Pancreas (tissue), 10 donors: ENCODE measurements around the gene GTPBP3. TPM values are rescaled to one million over a fixed set of nuclear protein-coding genes. Genes with fewer than 3 reads are reported as not detected.

Experiments
- ATAC-seq, 4 donors: fragments of 200-7000 bp; cut with Tn5 transposase; one replicate each; pipeline versions ENCODE4 v1.8.0 to v1.9.1; 2020; ENCODE audit warnings: mild to moderate bottlenecking in 4 of 4, moderate library complexity in 4 of 4
- DNase-seq, 6 donors: peaks; one replicate each; pipeline ENCODE4 v3.0.0-alpha.2; 2020
- FAIRE-seq: peaks from 2 replicates; lab custom pipeline; 2012; peaks lifted over from hg19 to GRCh38; lab: Jason Lieb, UNC
- H3K27ac ChIP-seq, 4 donors: fragments of 200-600 bp; sonication (generic); 1 replicate in 3 of 4; 2 replicates in 1 of 4; pipeline versions ENCODE4 v1.5.0 to v1.8.0; 2020
- H3K27me3 ChIP-seq, 4 donors: fragments of 200-600 bp; one replicate each; pipeline ENCODE4 v1.8.0; 2021
- H3K36me3 ChIP-seq, 3 donors: fragments of 200-600 bp; sonication (generic) in 1 of 3; one replicate each; pipeline versions ENCODE4 v1.5.0 to v1.8.0; 2020 to 2021
- H3K4me1 ChIP-seq, 3 donors: fragments of 200-600 bp; one replicate each; pipeline ENCODE4 v1.8.0; 2021
- H3K4me3 ChIP-seq, 4 donors: fragments of 200-600 bp; sonication (generic) in 2 of 4; one replicate each; pipeline versions ENCODE4 v1.5.0 to v1.8.0; 2020 to 2021
- H3K9me3 ChIP-seq, 4 donors: fragments of 200-600 bp; one replicate each; pipeline ENCODE4 v1.8.0; 2021
- WGBS, 2 donors: extraction: QIAGEN DNeasy Blood & Tissue Kit; methylation state at CpG; one replicate each; pipeline ENCODE4 v1.1.7; 2013; 5-methylcytosine and 5-hydroxymethylcytosine counted together
- intact Hi-C, 3 donors: fragments of 100-400 bp; cut with DNase I; formaldehyde crosslinking; loops; one replicate each; pipeline versions ENCODE4 v1.11.1 to v1.14.2; 2022
- polyA plus RNA-seq, 2 donors: library from polyadenylated mRNA; stranded (reverse); fragments of 200-250 nt; gene quantifications; one replicate each; pipeline ENCODE4 v1.2.3, GENCODE V29; 2013
- total RNA-seq, 6 donors: library from RNA; stranded (reverse); fragmentation: NEBNext Ultra II Directional in 4 of 6; extraction: Animal tissue kit (Norgen Biotek cat#: 25700) in 4 of 6; gene quantifications; one replicate each; pipeline versions ENCODE4 v1.2.1 to v1.2.4, GENCODE V29; 2021 to 2023
- TF ChIP-seq, protein P1 (sequence below), 4 donors: fragments of 200-600 bp; sonication (generic) in 3 of 4; IDR thresholded peaks; one replicate each; pipeline versions ENCODE4 v1.5.0 to v1.8.0; 2021; ENCODE audit warnings: antibody characterized with exemption in 4 of 4
- donor health status: healthy with polysubstance abuse.
- donor health status: DM: no; HTN: no; CAD: no; lungs with moderate emphysema.
- donor health status: DM: no; HTN: no; CAD: no.
- donor health status: control.
- donor health status: control.
- donor health status: Bipolar disorder and iron deficiency.
- donor health status: DM: yes; HTN: yes; CAD: no.
- donor health status: DM: no; HTN: no; CAD: no.
- donor health status: DM: no; HTN: no; CAD: no.
- donor health status: DM: yes; HTN: yes; CAD: no.

The GTPBP3 gene
- total and polyA plus RNA-seq, 8 donors: 9.1 to 28.2 (median 12.7) TPM

DNA sequence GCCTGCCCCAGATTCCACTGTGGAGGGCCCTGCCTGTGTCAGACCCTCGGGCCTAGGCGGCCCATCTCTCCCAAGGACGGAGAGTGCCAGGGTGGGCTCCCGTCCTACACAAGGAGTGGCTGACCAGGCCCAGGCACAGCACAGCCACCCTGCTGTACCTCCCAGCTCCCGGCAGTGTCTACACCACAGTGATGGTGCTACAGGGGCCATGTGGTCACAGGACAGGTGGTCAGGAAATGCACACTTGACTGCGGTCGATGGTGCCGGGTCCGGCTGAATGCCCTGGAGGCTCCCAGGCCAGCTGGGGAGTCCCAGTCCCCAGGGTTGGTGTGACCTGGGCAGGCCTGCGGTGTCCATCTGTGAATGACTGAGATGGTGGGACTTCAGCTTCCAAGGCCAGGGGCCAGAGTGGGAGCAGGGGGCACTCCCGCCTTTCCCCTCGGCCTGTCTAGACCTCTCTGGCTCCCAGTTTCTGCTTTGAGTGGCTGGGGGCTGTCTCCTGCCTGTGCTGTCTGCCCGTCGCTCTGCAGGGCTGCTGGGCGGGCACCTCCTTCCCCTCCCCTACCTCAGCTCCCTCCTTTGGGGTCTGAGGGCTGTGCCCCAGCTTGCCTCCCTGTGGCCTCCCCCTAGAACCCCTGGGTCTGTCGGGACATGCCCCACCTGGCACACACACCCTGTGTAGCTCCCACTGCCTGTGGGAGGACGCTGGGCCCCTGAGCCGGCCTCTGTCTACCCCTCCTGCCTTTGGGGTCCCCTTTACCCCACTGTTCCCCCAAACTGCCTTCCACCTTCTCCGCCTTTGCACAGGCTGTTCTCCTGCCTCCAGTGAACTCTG, 15.5 kb upstream of the GTPBP3 start:
- TF ChIP-seq, protein P1, sequence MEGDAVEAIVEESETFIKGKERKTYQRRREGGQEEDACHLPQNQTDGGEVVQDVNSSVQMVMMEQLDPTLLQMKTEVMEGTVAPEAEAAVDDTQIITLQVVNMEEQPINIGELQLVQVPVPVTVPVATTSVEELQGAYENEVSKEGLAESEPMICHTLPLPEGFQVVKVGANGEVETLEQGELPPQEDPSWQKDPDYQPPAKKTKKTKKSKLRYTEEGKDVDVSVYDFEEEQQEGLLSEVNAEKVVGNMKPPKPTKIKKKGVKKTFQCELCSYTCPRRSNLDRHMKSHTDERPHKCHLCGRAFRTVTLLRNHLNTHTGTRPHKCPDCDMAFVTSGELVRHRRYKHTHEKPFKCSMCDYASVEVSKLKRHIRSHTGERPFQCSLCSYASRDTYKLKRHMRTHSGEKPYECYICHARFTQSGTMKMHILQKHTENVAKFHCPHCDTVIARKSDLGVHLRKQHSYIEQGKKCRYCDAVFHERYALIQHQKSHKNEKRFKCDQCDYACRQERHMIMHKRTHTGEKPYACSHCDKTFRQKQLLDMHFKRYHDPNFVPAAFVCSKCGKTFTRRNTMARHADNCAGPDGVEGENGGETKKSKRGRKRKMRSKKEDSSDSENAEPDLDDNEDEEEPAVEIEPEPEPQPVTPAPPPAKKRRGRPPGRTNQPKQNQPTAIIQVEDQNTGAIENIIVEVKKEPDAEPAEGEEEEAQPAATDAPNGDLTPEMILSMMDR (IDR thresholded peaks at IDR 0.05): no peak
- intact Hi-C loops: no loop called here
- FAIRE-seq: no peak

DNA sequence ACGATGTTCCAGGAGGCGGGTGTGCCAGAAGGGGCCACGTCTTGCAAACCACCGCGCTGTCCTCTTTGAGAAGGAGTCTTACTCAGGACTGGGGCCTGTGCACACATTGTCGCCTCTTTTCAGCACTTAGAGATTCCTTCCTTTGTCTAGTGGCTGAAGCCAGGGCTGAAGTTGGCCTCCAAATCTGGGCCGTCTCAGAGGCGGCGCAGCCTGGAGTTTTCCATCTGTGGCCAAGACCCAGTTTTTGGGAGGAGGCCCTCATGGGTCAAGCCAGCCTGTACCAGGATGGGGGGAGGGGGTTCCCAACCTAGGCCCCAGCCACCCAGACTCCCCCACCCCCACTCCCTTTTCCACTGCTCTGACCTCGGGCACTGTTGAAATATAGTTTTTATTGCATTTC, 14.5 kb upstream of the GTPBP3 start:
- WGBS, 2 donors: 79 to 85% methylated on average over 10 of the region's 10 CpGs
- TF ChIP-seq, protein P1 (IDR thresholded peaks at IDR 0.05): no peak
- DNase-seq (no peak), FAIRE-seq (no peak), ATAC-seq (no peak)
- Histone ChIP-seq H3K4me1 (no peaks in the 10 kb centered on the region), H3K9me3 (no peaks in the 10 kb centered on the region), H3K27me3 (no peaks in the 10 kb centered on the region), H3K27ac (no peak overlapping the region), H3K4me3 (no peak overlapping the region), H3K36me3 (peaks cover 0 to 12% (median 11%) of the 10 kb centered on the region in 3 donors)
- intact Hi-C loops: no loop called here

More for the DNA sequence above, 15.5 kb upstream of the GTPBP3 start:
- H3K4me3 ChIP-seq: no peak overlapping the region
- H3K4me1 ChIP-seq: no peaks in the 10 kb centered on the region
- H3K27ac ChIP-seq: no peak overlapping the region
- peaks cover 0 to 12% (median 11%) of the 10 kb centered on the region in 3 donors for H3K36me3 ChIP-seq
- ATAC-seq: no peak
- peak in 1 of 6 donors; percentile 62 for DNase-seq
- no peaks in the 10 kb centered on the region for H3K27me3 ChIP-seq
- H3K9me3 ChIP-seq: no peaks in the 10 kb centered on the region
- 92 to 98% methylated on average over 19 of the region's 19 CpGs for WGBS, 2 donors

DNA sequence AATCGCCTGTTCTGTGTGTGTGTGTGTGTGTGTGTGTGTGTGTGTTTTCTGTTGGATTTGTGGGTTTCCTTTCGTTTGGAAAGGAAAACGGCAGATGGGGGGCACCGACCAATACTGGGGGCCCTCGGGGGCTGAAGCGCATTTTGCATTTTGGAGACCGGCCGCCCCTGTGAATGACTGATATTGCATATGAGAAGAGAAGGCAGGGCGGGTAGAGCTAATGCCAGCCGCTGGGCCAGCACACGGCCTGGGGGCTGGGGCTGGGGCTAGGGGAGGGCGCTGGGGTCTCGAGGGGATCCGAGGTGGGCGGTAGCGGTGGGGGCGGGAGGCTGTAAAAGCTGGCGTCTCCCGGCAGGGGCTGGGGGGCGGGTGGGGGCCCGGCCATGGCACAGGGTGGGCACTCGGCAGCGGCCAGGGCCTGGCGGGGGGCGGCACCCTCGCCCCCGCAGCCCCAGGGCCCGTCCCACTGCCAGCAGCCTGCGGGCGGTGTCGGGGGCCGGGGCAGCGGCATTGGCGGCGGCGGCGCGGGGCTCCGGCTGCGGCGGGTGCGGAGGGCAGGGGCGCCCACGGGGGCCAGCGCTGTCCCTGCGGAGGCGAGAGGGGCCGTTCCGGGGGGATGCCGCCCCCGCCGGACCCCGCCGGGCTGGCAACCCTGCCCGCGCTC, 13.9 kb upstream of the GTPBP3 start:
- DNase-seq (no peak), FAIRE-seq (no peak), ATAC-seq (no peak)
- Histone ChIP-seq H3K36me3 (peaks cover 0 to 12% (median 11%) of the 10 kb centered on the region in 3 donors), H3K27me3 (no peaks in the 10 kb centered on the region), H3K4me3 (no peak overlapping the region), H3K4me1 (no peaks in the 10 kb centered on the region), H3K9me3 (no peaks in the 10 kb centered on the region), H3K27ac (no peak overlapping the region)
- 55 to 57% methylated on average over 23 to 56 of the region's 56 CpGs for WGBS, 2 donors
- intact Hi-C loops: no loop called here
- TF ChIP-seq, protein P1 (IDR thresholded peaks at IDR 0.05): no peak

DNA sequence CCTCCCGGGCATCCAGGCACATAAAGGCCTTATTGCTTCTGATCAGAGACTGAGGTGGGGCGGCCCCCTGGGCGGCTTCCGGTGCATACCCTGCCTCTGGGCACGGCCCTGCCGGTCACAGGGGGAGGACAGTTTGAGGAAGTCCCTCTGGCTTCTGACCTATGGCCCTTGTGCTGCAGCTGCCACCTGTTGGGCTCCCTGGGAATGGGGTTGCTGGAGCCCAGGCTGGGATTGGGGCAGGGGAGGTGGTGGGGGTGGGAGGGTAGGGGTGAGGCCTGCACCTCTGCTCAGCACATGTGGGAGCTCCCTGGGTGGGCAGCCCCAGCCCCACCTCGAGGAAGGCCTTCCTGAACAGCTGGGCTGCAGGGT, 13.4 kb upstream of the GTPBP3 start:
- no peak for ATAC-seq

More for the DNA sequence above, 13.4 kb upstream of the GTPBP3 start:
- DNase-seq (no peak), FAIRE-seq (no peak)
- Histone ChIP-seq H3K4me3 (no peak overlapping the region), H3K27me3 (no peaks in the 10 kb centered on the region), H3K27ac (no peak overlapping the region), H3K4me1 (peaks cover 0 to 3% (median 0%) of the 10 kb centered on the region in 3 donors), H3K36me3 (peaks cover 0 to 12% (median 11%) of the 10 kb centered on the region in 3 donors), H3K9me3 (no peaks in the 10 kb centered on the region)
- TF ChIP-seq, protein P1 (IDR thresholded peaks at IDR 0.05): no peak
- 65 to 72% methylated on average over 7 of the region's 7 CpGs for WGBS, 2 donors
- intact Hi-C loops: no loop called here
